CD4-positive, alpha-beta T cell (primary cell): Measurements from ENCODE around the gene EXOSC3. TPM values are rescaled to one million over a fixed set of nuclear protein-coding genes. Genes with fewer than 3 reads are reported as not detected.

ENCODE experiments used
- ATAC-seq: fragments of 200-7000 bp; cut with Tn5 transposase; one replicate; pipeline ENCODE4 v1.10.0; 2022; ENCODE audit warnings: mild to moderate bottlenecking; ENCODE audit not compliant: poor library complexity
- CTCF ChIA-PET: fragments of 350-600 bp; sonication (Branson Sonifier 250); formaldehyde crosslinking; loops from one replicate; lab custom pipeline; 2021; ENCODE audit warnings: antibody characterized with exemption, inconsistent platforms; lab: Charles Lee
- POLR2A ChIA-PET: fragments of 350-600 bp; sonication (Branson Sonifier 250); formaldehyde crosslinking; loops from one replicate; lab custom pipeline; 2021; ENCODE audit warnings: antibody characterized with exemption, inconsistent platforms; lab: Charles Lee
- DNase-seq, 14 experiments: peaks; one replicate each; pipeline ENCODE4 v3.0.0-alpha.2; 2013 to 2020; ENCODE audit warnings: mixed read lengths in 2 of 14
- H3K27ac ChIP-seq, 2 donors: one replicate each; pipeline versions ENCODE4 v1.5.1 to v1.7.0; 2013; ENCODE audit warnings: low read length in 2 of 2, low read depth in 1 of 2, mild to moderate bottlenecking in 1 of 2
- H3K27me3 ChIP-seq, 2 experiments: 1 replicate in 1 of 2; 2 replicates in 1 of 2; pipeline versions ENCODE4 v1.6.1 to v1.7.0; 2013; ENCODE audit warnings: low read length in 2 of 2, control low read depth in 1 of 2, mild to moderate bottlenecking in 1 of 2, moderate library complexity in 1 of 2; ENCODE audit not compliant: insufficient read depth in 2 of 2, control insufficient read depth in 1 of 2
- H3K36me3 ChIP-seq: one replicate; pipeline ENCODE4 v1.6.1; 2013; ENCODE audit warnings: low read length, control low read depth; ENCODE audit not compliant: insufficient read depth
- H3K4me1 ChIP-seq: one replicate; pipeline ENCODE4 v1.6.1; 2013; ENCODE audit warnings: low read length, control low read depth; ENCODE audit not compliant: insufficient read depth
- H3K4me3 ChIP-seq: one replicate; pipeline ENCODE4 v1.5.1; 2013; ENCODE audit warnings: mild to moderate bottlenecking, low read length, moderate library complexity
- H3K9me3 ChIP-seq, 2 experiments: 1 replicate in 1 of 2; 2 replicates in 1 of 2; pipeline versions ENCODE4 v1.6.1 to v1.7.0; 2013; ENCODE audit warnings: low read length in 2 of 2, mild to moderate bottlenecking in 2 of 2, control low read depth in 1 of 2, moderate library complexity in 1 of 2; ENCODE audit not compliant: control insufficient read depth in 1 of 2, insufficient read depth in 1 of 2
- H3K27ac Mint-ChIP-seq: one replicate; pipeline ENCODE4 v1.8.0; 2020; ENCODE audit warnings: mixed read lengths
- H3K27me3 Mint-ChIP-seq: one replicate; pipeline ENCODE4 v1.8.0; 2021; ENCODE audit warnings: mixed read lengths
- H3K36me3 Mint-ChIP-seq: one replicate; pipeline ENCODE4 v1.8.0; 2021; ENCODE audit warnings: low read depth, mixed read lengths
- H3K4me1 Mint-ChIP-seq: one replicate; pipeline ENCODE4 v1.8.0; 2021; ENCODE audit warnings: low read depth, mixed read lengths
- H3K4me3 Mint-ChIP-seq: one replicate; pipeline ENCODE4 v1.8.0; 2020; ENCODE audit warnings: mild to moderate bottlenecking, mixed read lengths
- H3K9me3 Mint-ChIP-seq: one replicate; pipeline ENCODE4 v1.8.0; 2020; ENCODE audit warnings: mixed read lengths
- CTCF ChIP-seq: fragments of 200-600 bp; IDR thresholded peaks from one replicate; pipeline ENCODE4 v1.8.0; 2022; ENCODE audit warnings: antibody characterized with exemption, mild to moderate bottlenecking
- intact Hi-C, 2 experiments: fragments of 100-400 bp; cut with DNase I in 1 of 2; cut with micrococcal nuclease in 1 of 2; formaldehyde crosslinking; loops; one replicate each; pipeline versions ENCODE4 v1.15.1 to v1.9.0; 2023 to 2025; cut with DNase I, micrococcal nuclease
- total RNA-seq, 174 experiments: library from RNA in 2 of 174; stranded (reverse) in 2 of 174; gene quantifications; one replicate each; pipeline ENCODE4 v1.2.3 and lab custom pipeline; 2021 to 2026

Gene EXOSC3
- total RNA-seq, 2 experiments from 2014 or later: 42.9 to 44.2 TPM

DNA sequence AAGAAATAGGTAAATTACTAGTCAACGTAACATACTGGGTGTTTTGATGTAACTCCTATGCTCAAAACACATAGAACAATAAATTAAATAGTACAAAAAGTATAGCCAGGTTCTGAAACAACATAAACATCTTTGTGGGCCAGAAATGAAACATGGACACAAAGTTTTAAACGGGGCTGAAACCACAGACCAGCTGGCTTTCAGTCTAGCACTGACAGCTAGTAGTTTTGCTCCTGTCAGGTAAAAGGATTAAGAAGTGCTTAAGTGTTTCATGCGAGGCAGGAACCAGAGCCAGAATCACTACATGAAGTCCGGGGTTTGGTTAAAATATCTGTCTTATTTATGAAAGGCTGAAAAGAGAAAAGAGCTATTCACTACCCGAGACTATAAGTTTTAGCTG, 35.3 kb upstream of the EXOSC3 start:
- DNase-seq (no peak), ATAC-seq (no peak)
- H3K27ac Mint-ChIP-seq: no peak overlapping the region
- Histone ChIP-seq H3K27me3 (no peaks in the 10 kb centered on the region), H3K27ac (no peak overlapping the region), H3K9me3 (no peaks in the 10 kb centered on the region), H3K4me1 (no peaks in the 10 kb centered on the region), H3K36me3 (peaks cover 38% of the 10 kb centered on the region), H3K4me3 (no peak overlapping the region)
- no peak for TF ChIP-seq CTCF
- ChIA-PET CTCF (no interaction called here), POLR2A (no interaction called here)
- no peaks in the 10 kb centered on the region for H3K27me3 Mint-ChIP-seq
- H3K36me3 Mint-ChIP-seq: peaks cover 60% of the 10 kb centered on the region
- intact Hi-C loops: no loop called here
- no peak overlapping the region for H3K4me3 Mint-ChIP-seq
- H3K9me3 Mint-ChIP-seq: no peaks in the 10 kb centered on the region
- H3K4me1 Mint-ChIP-seq: no peaks in the 10 kb centered on the region

- TF ChIP-seq CTCF: no peak
- Mint-ChIP-seq H3K36me3 (peaks cover 51% of the 10 kb centered on the region), H3K4me3 (no peak overlapping the region), H3K9me3 (no peaks in the 10 kb centered on the region), H3K27me3 (no peaks in the 10 kb centered on the region), H3K27ac (no peak overlapping the region), H3K4me1 (no peaks in the 10 kb centered on the region)
- Histone ChIP-seq H3K27me3 (no peaks in the 10 kb centered on the region), H3K36me3 (peaks cover 32% of the 10 kb centered on the region), H3K4me1 (no peaks in the 10 kb centered on the region), H3K9me3 (no peaks in the 10 kb centered on the region), H3K27ac (no peak overlapping the region), H3K4me3 (no peak overlapping the region)
- intact Hi-C loops: no loop called here
- ATAC-seq (no peak), DNase-seq (no peak)
- ChIA-PET CTCF (interaction anchor here (2.4 kb wide), 1 partner anchor 15 kb away, joined by 6 read pairs; no protein-coding TSS in a partner anchor), POLR2A (no interaction called here)
Measured at GRCh38 chr9:37818849-37819248, 34.0 kb upstream of the EXOSC3 start.

DNA sequence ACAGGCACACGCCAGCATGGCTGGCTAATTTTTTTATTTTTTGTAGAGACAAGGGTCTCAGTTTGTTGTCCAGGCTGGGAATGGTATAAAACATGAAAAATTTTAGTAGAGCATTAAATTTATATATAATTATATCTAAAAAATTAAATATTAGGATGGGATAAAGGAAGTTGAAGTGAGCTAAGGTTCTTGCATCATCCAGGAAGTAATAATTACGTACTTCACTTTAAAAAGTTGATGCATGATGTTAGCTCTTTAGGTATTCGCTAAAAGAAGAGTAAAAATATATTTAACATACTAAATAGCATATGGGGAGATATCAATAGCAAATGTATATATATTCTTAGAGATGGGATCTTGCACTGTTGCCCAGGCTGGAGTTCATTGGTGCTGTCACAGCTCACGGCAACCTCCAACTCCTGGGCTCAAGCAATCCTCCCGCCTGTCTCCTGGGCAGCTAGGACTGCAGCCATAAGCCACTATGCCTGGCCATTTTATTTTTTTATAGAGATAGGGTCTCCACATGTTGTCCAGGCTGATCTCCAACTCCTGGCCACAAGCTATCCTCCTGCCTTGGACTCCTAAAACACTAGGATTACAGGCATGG, 28.0 kb upstream of the EXOSC3 start:
- Mint-ChIP-seq H3K36me3 (peaks cover 21% of the 10 kb centered on the region), H3K27me3 (no peaks in the 10 kb centered on the region), H3K4me3 (no peak overlapping the region), H3K9me3 (no peaks in the 10 kb centered on the region), H3K4me1 (peaks cover 10% of the 10 kb centered on the region), H3K27ac (no peak overlapping the region)
- DNase-seq (no peak), ATAC-seq (no peak)
- Histone ChIP-seq H3K4me3 (no peak overlapping the region), H3K27ac (no peak overlapping the region), H3K27me3 (no peaks in the 10 kb centered on the region), H3K36me3 (no peaks in the 10 kb centered on the region), H3K9me3 (no peaks in the 10 kb centered on the region), H3K4me1 (no peaks in the 10 kb centered on the region)
- CTCF ChIA-PET: no interaction called here
- intact Hi-C loops: no loop called here
- no peak for TF ChIP-seq CTCF
- POLR2A ChIA-PET: no interaction called here
